Activated naive CD4-positive, alpha-beta T cell treated with anti-CD3 and anti-CD28 coated beads, Interleukin-2, amount 50 U/mL, for 24 hours (primary cell): Measurements from ENCODE around the gene LRP1-AS.

Experiments
- H3K27ac Mint-ChIP-seq: one replicate; pipeline ENCODE4 v1.8.0; 2021; ENCODE audit warnings: mild to moderate bottlenecking, mixed read lengths
- H3K27me3 Mint-ChIP-seq: one replicate; pipeline ENCODE4 v1.8.0; 2021; ENCODE audit warnings: mixed read lengths
- H3K36me3 Mint-ChIP-seq: one replicate; pipeline ENCODE4 v1.8.0; 2021; ENCODE audit warnings: mixed read lengths
- H3K4me1 Mint-ChIP-seq: one replicate; pipeline ENCODE4 v1.8.0; 2021; ENCODE audit warnings: mixed read lengths
- H3K4me3 Mint-ChIP-seq: one replicate; pipeline ENCODE4 v1.8.0; 2021; ENCODE audit warnings: mild to moderate bottlenecking, mixed read lengths
- H3K9me3 Mint-ChIP-seq: one replicate; pipeline ENCODE4 v1.8.0; 2021; ENCODE audit warnings: mixed read lengths

Gene LRP1-AS

GRCh38 chr12:57095440-57095839, 52.0 kb downstream of the LRP1-AS start:
- Mint-ChIP-seq H3K4me3 (no peak overlapping the region), H3K4me1 (peaks cover 73% of the 10 kb centered on the region), H3K27me3 (no peaks in the 10 kb centered on the region), H3K27ac (peak overlapping the region; percentile 77), H3K9me3 (no peaks in the 10 kb centered on the region), H3K36me3 (peaks cover 20% of the 10 kb centered on the region)
